ENCODE measurements around the gene PRSS27. TPM values are rescaled to one million over a fixed set of nuclear protein-coding genes. Genes with fewer than 3 reads are reported as not detected.

PRSS27 gene
- 3.1 TPM for polyA plus RNA-seq (2013, experiment 1 of 2)
- 3.1 TPM for polyA plus RNA-seq (2013, experiment 2 of 2)

- WGBS, 2 experiments (ENCODE audit: insufficient coverage in 2 of 2) = 88 to 94% methylated on average over 18 to 25 of the region's 26 CpGs
- H3K4me3 ChIP-seq (ENCODE audit: extremely low read depth, insufficient read depth, low read length, poor library complexity, severe bottlenecking) = peak within 1 kb of the TSS; percentile 49
- H3K36me3 ChIP-seq (ENCODE audit: control insufficient read depth, insufficient read depth, low read length) = no peaks in the 10 kb centered on the region
- H3K9me3 ChIP-seq (ENCODE audit: control insufficient read depth, low read length) = no peaks in the 10 kb centered on the region
- H3K4me1 ChIP-seq (ENCODE audit: control insufficient read depth, insufficient read depth, low read length, poor library complexity, severe bottlenecking) = peaks cover 3% of the 10 kb centered on the region
- H3K27ac ChIP-seq (ENCODE audit: low read depth, low read length, severe bottlenecking) = peak within 1 kb of the TSS; percentile 57
Measured at GRCh38 chr16:2720064-2720457, at the start of gene PRSS27. PRSS27 (minus strand) TSS chr16:2720224; CDS start chr16:2720160, 64 bp downstream.

DNA sequence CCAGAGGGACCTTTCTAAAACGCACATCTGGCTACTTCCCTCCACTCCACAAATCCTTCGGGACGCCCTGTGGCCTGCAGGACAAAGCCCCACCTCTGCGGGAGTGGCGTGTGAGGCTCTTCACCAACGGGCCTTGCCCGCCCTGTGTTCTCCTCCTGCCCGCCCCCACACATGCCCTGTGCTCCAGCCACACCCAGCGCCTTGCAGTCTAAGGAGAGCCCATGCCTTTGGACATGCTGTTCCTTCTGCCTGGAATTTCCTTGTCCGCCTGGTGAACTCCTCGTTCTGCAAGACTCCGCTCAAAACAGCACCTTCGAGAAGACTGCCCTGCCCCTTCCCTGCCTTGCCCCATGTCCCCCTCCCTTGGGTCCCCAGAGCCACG lies 49.6 kb upstream of the PRSS27 start:
- WGBS, 2 experiments (ENCODE audit: insufficient coverage in 2 of 2) = 93 to 95% methylated on average over 12 to 14 of the region's 14 CpGs
- H3K4me1 ChIP-seq (ENCODE audit: control insufficient read depth, insufficient read depth, low read length, poor library complexity, severe bottlenecking) = peaks cover 3% of the 10 kb centered on the region

GRCh38 chr16:2769100-2769529 lies 49.1 kb upstream of the PRSS27 start:
- Histone ChIP-seq H3K27ac (ENCODE audit: low read depth, low read length, severe bottlenecking) (peak overlapping the region; percentile 16), H3K4me1 (ENCODE audit: control insufficient read depth, insufficient read depth, low read length, poor library complexity, severe bottlenecking) (peaks cover 3% of the 10 kb centered on the region), H3K4me3 (ENCODE audit: extremely low read depth, insufficient read depth, low read length, poor library complexity, severe bottlenecking) (no peak overlapping the region), H3K9me3 (ENCODE audit: control insufficient read depth, low read length) (no peaks in the 10 kb centered on the region), H3K36me3 (ENCODE audit: control insufficient read depth, insufficient read depth, low read length) (peaks cover 96% of the 10 kb centered on the region)
- 91 to 93% methylated on average over 7 to 8 of the region's 11 CpGs for WGBS, 2 experiments (ENCODE audit: insufficient coverage in 2 of 2)

More for the DNA sequence above, 49.6 kb upstream of the PRSS27 start:
- Histone ChIP-seq H3K27ac (ENCODE audit: low read depth, low read length, severe bottlenecking) (peak overlapping the region; percentile 8), H3K36me3 (ENCODE audit: control insufficient read depth, insufficient read depth, low read length) (peaks cover 96% of the 10 kb centered on the region), H3K4me3 (ENCODE audit: extremely low read depth, insufficient read depth, low read length, poor library complexity, severe bottlenecking) (no peak overlapping the region), H3K9me3 (ENCODE audit: control insufficient read depth, low read length) (no peaks in the 10 kb centered on the region)

- peaks cover 98% of the 10 kb centered on the region for H3K36me3 ChIP-seq (ENCODE audit: control insufficient read depth, insufficient read depth, low read length)
- peaks cover 3% of the 10 kb centered on the region for H3K4me1 ChIP-seq (ENCODE audit: control insufficient read depth, insufficient read depth, low read length, poor library complexity, severe bottlenecking)
- no peaks in the 10 kb centered on the region for H3K9me3 ChIP-seq (ENCODE audit: control insufficient read depth, low read length)
- no peak overlapping the region for H3K4me3 ChIP-seq (ENCODE audit: extremely low read depth, insufficient read depth, low read length, poor library complexity, severe bottlenecking)
- H3K27ac ChIP-seq (ENCODE audit: low read depth, low read length, severe bottlenecking) = peak overlapping the region; percentile 16
- 94 to 97% methylated on average over 12 to 14 of the region's 17 CpGs for WGBS, 2 experiments (ENCODE audit: insufficient coverage in 2 of 2)
Measured at GRCh38 chr16:2768403-2769089, 48.5 kb upstream of the PRSS27 start.

DNA sequence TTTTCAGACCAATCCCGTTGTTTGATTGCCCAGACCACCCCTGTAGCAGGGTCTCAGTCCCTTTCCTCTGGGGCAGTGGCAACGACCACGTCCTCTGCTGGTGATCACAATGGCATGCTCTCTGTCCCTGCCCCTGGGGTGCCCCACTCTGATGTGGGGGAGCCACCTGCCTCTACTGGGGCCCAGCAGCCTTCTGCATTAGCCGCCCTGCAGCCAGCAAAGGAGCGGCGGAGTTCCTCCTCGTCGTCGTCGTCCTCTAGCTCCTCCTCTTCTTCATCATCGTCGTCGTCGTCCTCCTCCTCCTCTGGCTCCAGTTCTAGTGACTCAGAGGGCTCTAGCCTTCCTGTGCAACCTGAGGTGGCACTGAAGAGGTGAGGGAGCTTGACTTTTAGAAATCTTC lies 47.9 kb upstream of the PRSS27 start:
- peaks cover 98% of the 10 kb centered on the region for H3K36me3 ChIP-seq (ENCODE audit: control insufficient read depth, insufficient read depth, low read length)
- WGBS, 2 experiments (ENCODE audit: insufficient coverage in 2 of 2) = 91 to 95% methylated on average over 5 to 10 of the region's 14 CpGs

DNA sequence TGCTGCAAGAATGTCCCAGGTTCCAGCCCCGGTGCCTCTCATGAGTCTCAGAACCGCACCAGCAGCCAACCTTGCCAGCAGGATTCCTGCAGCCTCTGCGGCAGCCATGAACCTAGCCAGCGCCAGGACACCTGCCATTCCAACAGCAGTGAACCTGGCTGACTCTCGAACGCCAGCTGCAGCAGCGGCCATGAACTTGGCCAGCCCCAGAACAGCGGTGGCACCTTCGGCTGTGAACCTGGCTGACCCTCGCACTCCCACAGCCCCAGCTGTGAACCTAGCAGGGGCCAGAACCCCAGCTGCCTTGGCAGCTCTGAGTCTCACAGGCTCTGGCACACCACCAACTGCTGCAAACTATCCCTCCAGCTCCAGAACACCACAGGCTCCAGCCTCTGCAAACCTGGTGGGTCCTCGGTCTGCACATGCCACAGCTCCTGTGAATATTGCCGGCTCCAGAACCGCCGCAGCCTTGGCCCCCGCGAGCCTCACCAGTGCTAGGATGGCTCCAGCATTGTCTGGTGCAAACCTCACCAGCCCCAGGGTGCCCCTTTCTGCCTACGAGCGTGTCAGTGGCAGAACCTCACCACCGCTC lies 47.2 kb upstream of the PRSS27 start:
- Histone ChIP-seq H3K27ac (ENCODE audit: low read depth, low read length, severe bottlenecking) (no peak overlapping the region), H3K4me1 (ENCODE audit: control insufficient read depth, insufficient read depth, low read length, poor library complexity, severe bottlenecking) (peaks cover 3% of the 10 kb centered on the region), H3K4me3 (ENCODE audit: extremely low read depth, insufficient read depth, low read length, poor library complexity, severe bottlenecking) (no peak overlapping the region), H3K9me3 (ENCODE audit: control insufficient read depth, low read length) (no peaks in the 10 kb centered on the region), H3K36me3 (ENCODE audit: control insufficient read depth, insufficient read depth, low read length) (peaks cover 99% of the 10 kb centered on the region)
- WGBS, 2 experiments (ENCODE audit: insufficient coverage in 2 of 2) = 97 to 98% methylated on average over 16 to 17 of the region's 19 CpGs

More for the DNA sequence above, 47.9 kb upstream of the PRSS27 start:
- peaks cover 3% of the 10 kb centered on the region for H3K4me1 ChIP-seq (ENCODE audit: control insufficient read depth, insufficient read depth, low read length, poor library complexity, severe bottlenecking)
- H3K4me3 ChIP-seq (ENCODE audit: extremely low read depth, insufficient read depth, low read length, poor library complexity, severe bottlenecking) = no peak overlapping the region
- H3K27ac ChIP-seq (ENCODE audit: low read depth, low read length, severe bottlenecking) = no peak overlapping the region
- H3K9me3 ChIP-seq (ENCODE audit: control insufficient read depth, low read length) = no peaks in the 10 kb centered on the region

DNA sequence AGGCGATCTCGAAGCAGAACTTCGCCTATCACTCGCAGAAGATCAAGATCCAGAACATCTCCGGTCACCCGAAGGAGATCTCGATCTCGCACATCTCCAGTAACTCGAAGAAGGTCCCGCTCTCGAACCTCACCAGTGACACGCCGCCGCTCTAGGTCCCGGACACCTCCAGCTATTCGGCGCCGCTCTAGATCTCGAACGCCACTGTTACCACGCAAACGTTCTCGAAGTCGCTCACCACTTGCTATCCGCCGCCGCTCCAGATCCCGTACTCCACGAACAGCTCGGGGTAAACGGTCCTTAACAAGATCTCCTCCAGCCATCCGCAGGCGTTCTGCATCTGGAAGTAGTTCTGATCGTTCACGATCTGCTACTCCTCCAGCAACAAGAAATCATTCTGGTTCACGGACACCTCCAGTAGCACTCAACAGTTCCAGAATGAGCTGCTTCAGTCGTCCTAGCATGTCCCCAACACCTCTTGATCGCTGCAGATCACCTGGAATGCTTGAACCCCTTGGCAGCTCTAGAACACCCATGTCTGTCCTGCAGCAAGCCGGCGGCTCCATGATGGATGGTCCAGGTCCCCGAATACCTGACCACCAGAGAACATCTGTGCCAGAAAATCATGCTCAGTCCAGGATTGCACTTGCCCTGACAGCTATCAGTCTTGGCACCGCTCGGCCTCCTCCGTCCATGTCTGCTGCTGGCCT lies 46.6 kb upstream of the PRSS27 start:
- Histone ChIP-seq H3K36me3 (ENCODE audit: control insufficient read depth, insufficient read depth, low read length) (peaks cover 100% of the 10 kb centered on the region), H3K4me1 (ENCODE audit: control insufficient read depth, insufficient read depth, low read length, poor library complexity, severe bottlenecking) (peaks cover 3% of the 10 kb centered on the region), H3K9me3 (ENCODE audit: control insufficient read depth, low read length) (no peaks in the 10 kb centered on the region), H3K27ac (ENCODE audit: low read depth, low read length, severe bottlenecking) (no peak overlapping the region), H3K4me3 (ENCODE audit: extremely low read depth, insufficient read depth, low read length, poor library complexity, severe bottlenecking) (no peak overlapping the region)
- 96 to 97% methylated on average over 44 of the region's 44 CpGs for WGBS, 2 experiments (ENCODE audit: insufficient coverage in 2 of 2)

DNA sequence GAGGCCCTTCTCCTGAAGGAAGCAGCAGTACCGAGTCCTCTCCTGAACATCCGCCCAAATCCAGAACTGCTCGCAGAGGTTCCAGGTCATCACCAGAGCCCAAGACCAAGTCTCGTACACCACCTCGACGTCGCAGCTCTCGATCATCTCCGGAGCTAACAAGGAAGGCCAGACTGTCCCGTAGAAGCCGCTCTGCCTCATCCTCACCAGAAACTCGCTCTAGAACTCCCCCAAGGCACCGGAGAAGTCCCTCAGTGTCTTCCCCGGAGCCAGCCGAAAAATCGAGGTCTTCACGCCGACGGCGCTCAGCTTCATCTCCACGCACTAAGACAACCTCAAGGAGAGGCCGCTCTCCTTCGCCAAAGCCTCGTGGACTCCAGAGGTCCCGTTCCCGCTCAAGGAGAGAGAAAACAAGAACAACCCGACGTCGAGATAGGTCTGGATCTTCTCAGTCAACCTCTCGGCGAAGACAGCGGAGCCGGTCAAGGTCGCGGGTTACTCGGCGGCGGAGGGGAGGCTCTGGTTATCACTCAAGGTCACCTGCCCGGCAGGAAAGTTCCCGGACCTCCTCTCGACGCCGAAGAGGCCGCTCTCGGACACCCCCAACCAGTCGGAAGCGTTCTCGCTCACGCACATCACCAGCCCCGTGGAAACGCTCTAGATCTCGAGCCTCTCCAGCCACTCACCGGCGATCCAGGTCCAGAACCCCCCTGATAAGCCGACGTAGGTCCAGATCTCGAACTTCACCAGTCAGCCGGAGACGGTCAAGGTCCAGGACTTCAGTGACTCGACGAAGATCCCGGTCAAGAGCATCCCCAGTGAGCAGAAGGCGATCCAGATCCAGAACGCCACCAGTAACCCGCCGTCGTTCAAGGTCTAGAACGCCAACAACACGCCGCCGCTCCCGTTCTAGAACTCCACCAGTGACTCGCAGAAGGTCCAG lies 45.7 kb upstream of the PRSS27 start:
- Histone ChIP-seq H3K4me1 (ENCODE audit: control insufficient read depth, insufficient read depth, low read length, poor library complexity, severe bottlenecking) (peaks cover 3% of the 10 kb centered on the region), H3K36me3 (ENCODE audit: control insufficient read depth, insufficient read depth, low read length) (peaks cover 100% of the 10 kb centered on the region), H3K27ac (ENCODE audit: low read depth, low read length, severe bottlenecking) (no peak overlapping the region), H3K9me3 (ENCODE audit: control insufficient read depth, low read length) (no peaks in the 10 kb centered on the region), H3K4me3 (ENCODE audit: extremely low read depth, insufficient read depth, low read length, poor library complexity, severe bottlenecking) (no peak overlapping the region)
- 94 to 98% methylated on average over 71 to 72 of the region's 73 CpGs for WGBS, 2 experiments (ENCODE audit: insufficient coverage in 2 of 2)

GRCh38 chr16:2764718-2765117 lies 44.7 kb upstream of the PRSS27 start:
- Histone ChIP-seq H3K36me3 (ENCODE audit: control insufficient read depth, insufficient read depth, low read length) (peaks cover 100% of the 10 kb centered on the region), H3K27ac (ENCODE audit: low read depth, low read length, severe bottlenecking) (no peak overlapping the region), H3K4me1 (ENCODE audit: control insufficient read depth, insufficient read depth, low read length, poor library complexity, severe bottlenecking) (peaks cover 3% of the 10 kb centered on the region), H3K4me3 (ENCODE audit: extremely low read depth, insufficient read depth, low read length, poor library complexity, severe bottlenecking) (no peak overlapping the region), H3K9me3 (ENCODE audit: control insufficient read depth, low read length) (no peaks in the 10 kb centered on the region)
- WGBS, 2 experiments (ENCODE audit: insufficient coverage in 2 of 2) = 93 to 98% methylated on average over 7 to 8 of the region's 9 CpGs

DNA sequence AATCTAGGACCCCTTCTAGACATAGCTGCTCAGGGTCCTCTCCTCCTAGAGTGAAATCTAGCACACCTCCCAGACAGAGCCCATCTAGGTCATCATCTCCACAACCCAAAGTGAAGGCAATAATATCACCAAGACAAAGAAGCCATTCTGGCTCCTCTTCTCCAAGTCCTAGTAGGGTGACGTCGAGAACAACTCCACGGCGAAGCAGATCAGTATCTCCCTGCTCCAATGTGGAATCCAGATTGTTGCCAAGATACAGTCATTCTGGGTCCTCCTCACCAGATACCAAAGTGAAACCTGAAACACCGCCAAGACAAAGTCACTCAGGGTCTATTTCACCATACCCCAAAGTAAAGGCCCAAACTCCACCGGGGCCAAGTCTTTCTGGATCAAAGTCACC lies 43.1 kb upstream of the PRSS27 start:
- Histone ChIP-seq H3K27ac (ENCODE audit: low read depth, low read length, severe bottlenecking) (no peak overlapping the region), H3K36me3 (ENCODE audit: control insufficient read depth, insufficient read depth, low read length) (peaks cover 100% of the 10 kb centered on the region), H3K4me3 (ENCODE audit: extremely low read depth, insufficient read depth, low read length, poor library complexity, severe bottlenecking) (no peak overlapping the region), H3K4me1 (ENCODE audit: control insufficient read depth, insufficient read depth, low read length, poor library complexity, severe bottlenecking) (peaks cover 3% of the 10 kb centered on the region), H3K9me3 (ENCODE audit: control insufficient read depth, low read length) (no peaks in the 10 kb centered on the region)
- WGBS, 2 experiments (ENCODE audit: insufficient coverage in 2 of 2) = 94 to 97% methylated on average over 6 of the region's 6 CpGs
